NCI-H69 (cell line): ENCODE measurements around the gene IL16.
"Not testable (repeated sequence)": the region's sequence is repeated elsewhere in the genome, so short reads cannot be mapped to it uniquely, and the experiment has no call there.

Source experiments
- DNase-seq: peaks from one replicate; lab custom pipeline; 2025; lab: John Stamatoyannopoulos, UW

IL16 gene

DNA sequence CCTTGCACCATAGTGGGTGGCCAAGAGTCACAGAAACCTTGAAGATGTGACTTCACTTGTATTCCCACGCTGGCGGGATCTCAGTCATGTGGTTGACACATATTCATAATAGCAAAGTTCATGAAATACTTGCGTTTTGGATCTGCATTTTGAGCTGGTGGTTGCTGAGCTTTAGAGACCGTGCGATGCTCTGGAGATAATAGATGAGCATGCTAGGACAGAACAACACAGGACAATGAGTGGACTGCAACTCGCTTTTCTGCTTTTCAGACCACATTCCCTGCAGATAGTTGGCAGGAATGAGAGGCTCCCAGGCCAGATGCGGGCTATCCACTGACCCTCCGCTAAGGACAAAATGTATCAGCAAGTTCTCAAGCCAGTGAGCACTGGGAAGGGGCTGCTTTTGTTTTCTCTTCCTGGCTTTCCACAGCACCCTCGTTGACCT is 141.1 kb downstream of the IL16 start:
- no peak for DNase-seq

DNA sequence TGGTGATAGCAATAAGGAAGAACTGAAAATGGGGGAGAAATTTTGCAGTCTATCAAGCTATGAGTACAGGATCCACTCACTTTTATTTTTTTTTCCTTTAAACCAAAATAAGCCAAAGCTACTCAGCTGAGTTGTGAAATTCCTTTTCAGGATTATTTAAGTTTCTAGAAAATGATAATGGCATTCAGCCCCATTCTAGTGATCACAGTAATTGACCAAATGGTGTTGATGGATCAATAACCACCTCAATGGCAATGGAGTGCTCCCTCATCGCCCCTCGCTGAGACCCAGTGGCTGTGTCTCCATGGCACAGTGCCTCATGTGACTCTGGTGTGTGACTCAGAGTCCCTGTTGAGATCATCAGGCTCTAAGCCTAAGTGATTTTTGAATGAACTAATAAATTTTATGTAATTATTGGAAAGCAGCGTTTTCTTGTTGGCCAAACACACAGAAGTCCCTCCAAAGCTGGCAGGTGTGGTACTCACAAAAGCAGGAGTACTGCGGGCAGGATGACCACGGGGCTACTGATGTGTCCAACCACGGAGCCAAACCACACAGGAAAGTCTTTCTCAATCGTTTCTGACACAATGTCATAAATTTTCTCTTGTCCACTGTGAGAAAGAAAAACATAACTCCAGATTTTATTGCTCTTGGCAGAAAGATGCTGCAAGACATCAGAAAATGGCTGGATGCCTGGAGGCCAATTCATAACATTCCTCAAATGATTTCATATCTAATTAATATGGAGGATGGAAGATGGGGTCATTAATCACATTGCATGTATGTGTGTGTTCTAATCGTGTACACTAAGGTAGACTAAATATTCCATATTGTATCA is 141.7 kb downstream of the IL16 start:
- no peak for DNase-seq

DNA sequence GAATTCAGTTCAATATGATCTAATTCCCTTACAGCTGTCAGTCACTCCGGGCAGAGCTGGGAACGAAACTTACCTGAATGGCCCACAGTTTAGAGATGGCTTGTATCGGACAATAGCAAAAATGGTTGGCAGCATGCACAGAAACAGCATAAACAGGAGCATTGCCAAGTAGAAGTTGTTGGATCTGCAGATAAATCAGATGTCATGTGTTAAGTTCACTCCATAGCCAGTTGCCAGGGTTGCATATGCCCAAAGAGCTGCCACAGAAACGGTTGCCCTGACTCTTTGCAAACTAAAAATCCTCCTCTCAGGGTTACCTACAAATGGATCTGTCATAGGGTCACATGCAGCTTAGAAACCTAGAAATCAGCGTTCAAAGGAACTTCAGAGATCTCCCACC is 142.6 kb downstream of the IL16 start:
- no peak for DNase-seq

DNA sequence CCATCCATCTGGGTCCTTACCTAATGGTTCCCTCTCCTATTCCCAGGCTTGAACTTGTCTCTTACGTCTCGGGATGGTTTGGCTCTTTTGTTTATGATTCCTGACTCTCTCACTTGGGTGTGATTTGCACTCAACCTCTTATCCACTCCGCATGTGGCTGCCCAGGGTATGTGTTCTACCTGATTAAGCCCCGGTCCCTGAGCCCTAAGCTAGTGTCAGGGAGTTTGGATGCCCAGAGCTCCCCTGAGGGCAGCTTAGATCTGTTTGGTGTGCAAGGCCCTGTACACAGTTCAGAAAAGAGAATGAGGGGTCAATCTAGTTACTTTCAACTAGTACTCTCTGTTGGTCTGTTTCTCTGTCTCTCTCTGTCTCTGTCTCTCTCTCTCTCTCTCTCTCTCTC is 143.2 kb downstream of the IL16 start:
- DNase-seq = no peak

DNA sequence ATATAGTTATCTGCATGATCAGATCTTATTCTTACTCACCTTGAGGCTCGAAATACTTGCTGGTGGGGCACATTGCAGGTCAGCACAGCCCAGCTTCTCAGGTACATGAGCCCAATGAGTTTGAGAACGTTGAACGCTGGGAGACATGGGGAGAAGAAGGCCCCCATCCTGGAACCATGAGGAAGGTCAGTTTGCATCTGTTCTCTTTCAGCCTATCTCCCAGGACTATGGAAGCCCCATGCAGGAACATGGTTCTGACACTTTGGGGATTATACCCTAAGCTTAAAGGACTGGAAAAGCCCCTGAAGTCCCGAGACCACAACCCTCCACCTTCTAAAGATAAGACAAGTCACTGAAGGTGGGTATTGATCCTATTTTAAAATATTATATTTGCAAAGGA is 144.7 kb downstream of the IL16 start:
- DNase-seq = no peak

DNA sequence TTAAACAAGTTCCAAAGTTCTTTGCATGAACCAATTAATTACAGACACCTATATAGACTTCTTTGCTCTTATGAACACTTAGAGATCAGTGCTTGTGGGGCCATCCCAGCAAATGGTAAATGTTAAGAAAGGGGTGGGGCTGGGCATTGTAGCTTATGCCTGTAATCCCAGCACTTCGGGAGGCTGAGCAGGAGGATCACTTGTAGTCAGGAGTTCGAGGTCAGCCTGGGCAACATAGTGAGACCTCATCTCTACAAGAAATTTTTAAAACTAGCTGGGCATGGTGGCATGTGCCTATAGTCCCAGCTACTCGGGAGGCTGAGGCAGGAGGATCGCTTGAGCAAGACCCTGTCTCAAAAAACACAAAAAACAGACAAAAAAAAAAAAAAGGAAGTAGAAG is 146.7 kb downstream of the IL16 start:
- no peak for DNase-seq

DNA sequence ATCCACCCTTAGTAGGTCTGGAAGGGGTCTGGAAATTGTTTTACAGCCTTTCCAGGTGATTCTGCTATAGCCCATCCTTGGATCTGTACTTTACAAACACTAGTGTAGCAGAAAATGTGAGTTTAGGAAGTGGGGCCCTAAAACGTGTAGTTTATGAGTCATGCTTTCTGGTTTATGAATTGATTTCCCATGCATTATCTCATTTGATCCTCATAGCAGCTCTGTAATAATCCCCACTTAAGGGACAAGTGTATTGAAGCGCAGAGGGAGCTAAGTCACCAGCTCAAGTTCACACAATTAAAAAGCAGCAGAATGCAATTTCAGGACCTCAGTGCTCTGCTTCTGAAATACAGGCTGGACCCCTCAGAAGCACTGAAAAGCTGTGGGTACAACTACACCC is 149.9 kb downstream of the IL16 start:
- DNase-seq = no peak

DNA sequence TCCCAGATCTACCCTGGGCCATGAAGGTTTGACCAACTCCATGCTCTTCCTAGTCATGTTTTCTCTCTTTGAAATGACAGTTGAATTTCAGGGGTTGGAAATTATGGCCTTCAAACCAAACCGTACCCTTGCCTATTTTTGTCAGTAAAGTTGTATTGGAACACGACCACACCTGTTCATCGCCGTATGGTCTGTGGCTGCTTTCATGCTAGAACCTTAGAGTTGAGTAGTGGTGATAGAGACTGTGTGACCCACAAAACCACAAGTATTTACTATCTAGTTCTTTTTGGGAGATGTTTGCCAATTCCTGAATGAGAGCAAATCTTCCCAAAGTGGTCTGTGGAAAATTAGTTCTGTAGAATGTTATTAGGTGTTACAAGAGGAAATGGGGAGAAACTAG is 151.2 kb downstream of the IL16 start:
- no peak for DNase-seq

DNA sequence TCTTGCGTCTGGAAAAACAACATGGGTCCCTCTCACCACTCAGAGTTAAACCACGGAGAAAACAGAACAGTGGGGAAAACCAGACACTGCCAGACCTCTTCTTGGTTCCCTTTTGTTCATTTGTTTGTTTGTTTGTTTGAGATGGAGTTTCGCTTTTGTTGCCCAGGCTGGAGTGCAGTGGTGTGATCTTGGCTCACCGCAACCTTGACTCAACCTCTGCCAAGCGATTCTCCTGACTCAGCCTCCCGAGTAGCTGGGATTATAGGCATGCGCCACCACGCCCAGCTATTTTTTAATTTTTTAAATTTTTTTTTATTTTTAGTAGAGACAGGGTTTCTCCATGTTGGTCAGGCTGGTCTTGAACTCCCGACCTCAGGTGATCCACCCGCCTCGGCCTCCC is 152.0 kb downstream of the IL16 start:
- not testable (repeated sequence) for DNase-seq

DNA sequence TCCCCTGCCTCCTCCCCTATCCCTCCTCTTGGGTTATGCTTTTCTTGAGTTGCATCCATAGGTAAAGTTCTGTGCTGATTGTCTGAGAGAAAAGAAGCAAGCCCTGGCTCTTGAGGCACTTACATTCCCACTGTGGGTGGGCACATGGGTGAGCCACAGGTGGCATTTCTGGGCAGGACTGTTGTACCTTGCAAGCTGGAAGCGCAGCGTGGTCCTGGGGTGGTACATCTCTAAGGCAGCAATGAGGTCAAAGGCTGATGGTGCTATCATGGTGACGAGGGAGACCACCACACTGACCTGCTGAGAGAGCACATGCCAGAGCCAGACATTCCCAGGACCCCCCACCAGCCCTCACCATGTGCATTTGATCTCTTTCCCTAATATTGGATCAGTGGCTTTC is 152.6 kb downstream of the IL16 start:
- DNase-seq = no peak

DNA sequence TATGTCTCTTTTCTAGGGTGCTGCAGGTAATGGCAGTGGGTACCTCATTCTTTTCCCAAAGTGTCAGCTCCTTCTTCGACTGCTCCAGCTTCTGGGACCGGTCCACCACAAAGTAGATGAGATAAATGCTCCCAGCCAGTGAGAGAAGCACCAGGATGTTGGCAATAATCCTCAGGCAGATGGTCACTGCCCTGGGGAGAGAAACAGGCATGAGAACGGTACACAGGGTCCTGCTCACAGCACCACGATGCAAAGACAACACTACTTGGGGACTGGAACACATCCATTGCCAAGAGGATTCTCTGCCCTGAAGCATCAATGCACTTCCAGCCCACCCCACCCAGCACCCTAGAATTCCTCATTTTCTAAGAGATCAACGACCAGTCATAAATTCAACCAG is 155.0 kb downstream of the IL16 start:
- no peak for DNase-seq

DNA sequence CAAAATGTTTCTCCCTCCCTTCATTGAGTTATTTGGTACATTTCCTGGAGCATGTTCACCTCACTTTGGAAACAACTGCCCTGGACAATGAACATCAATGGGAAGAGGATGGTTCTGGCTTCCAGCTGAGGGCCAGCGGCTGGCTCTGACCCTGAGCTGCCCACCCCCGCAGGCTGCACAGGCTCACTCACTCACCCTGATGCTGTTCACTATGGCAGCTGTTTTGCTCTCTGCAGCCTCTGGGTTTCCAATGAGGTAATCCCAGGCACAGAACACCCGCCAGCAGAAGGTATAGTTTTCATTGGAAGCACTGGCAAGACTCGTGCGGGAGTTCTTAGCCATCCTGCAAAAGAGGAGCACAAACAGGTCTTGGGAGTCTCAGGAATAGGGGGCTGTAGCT is 159.6 kb downstream of the IL16 start:
- DNase-seq = no peak

DNA sequence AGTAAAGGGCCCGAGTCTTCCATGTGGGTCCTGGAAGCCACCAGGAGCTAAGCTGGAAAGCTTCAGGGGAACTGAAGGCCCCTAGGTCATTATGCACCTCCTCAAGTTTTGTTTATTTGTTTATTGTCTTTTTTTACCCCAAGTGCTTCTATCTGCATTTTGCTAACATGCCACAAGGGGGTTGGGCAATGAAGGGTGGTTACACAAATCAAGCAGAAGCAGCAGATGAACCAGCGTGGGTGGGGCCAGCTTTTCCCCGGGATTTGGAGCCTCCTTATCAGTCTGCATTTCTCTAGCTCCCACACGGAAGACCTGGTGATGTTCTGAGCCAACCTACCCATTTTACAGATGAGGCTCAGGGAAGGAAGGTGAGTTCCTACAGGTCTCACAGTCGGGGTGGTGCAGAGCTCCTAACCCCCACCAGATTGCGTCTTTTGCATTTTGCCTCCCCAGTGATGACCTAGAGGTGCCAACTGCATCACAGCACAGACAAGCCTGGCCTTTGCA is 160.6 kb downstream of the IL16 start:
- no peak for DNase-seq

DNA sequence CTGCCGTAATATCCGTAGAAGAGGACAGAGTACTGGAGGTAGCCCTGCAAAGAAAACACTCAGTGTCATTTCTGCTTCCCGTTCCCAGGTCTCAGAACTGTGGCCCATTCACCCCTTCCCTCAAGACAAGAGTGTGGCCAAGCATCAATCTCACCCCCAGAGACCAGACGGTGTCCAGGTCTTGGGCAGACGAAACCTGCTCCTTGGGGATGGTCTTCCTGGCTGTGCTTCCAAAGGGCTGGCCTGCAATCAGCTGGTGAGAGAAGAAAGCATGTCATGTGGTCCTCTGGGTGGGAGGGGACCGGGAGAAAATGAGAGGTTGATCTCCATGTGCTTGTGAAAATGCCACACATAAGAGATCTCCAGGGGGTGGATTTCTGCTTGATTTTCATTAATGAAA is 161.6 kb downstream of the IL16 start:
- DNase-seq = no peak

DNA sequence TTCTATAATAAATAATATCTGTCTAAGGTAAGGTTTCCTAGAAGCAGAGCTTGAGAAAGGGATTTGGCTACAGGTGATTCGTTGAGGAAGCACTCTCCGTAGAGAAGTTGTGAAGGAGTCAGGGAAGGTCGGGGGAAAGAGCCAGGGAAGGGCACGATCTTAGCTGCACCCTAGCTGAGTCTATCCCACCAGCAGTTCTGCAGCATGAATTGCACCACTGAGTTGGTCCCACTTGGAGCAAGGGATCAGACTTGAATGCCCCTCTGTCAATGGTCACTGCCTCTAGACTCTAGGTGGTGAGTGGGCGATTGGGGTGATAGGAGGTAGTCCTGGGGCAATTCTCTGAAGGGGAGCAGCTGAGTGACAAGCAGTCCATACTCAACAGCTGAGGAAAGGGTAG is 163.8 kb downstream of the IL16 start:
- no peak for DNase-seq

DNA sequence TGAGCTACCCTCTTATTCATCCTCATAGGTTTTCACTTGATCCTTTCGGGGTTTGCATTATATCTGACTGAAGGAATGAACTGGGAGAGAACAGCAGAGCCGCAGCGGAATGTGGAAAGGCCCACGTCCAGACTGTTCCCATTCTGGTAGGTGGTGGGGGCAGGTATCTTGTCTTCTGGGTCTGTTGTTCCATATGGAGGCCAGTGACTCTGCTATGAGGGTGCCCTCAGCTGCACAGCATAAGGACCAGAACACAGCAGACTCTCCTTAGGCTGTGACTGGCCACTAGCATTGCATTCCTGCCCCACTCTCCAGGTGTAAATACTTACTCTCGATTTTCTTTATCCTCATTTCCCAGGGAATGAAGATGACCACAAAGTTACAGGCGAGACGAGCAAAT is 165.2 kb downstream of the IL16 start:
- no peak for DNase-seq

DNA sequence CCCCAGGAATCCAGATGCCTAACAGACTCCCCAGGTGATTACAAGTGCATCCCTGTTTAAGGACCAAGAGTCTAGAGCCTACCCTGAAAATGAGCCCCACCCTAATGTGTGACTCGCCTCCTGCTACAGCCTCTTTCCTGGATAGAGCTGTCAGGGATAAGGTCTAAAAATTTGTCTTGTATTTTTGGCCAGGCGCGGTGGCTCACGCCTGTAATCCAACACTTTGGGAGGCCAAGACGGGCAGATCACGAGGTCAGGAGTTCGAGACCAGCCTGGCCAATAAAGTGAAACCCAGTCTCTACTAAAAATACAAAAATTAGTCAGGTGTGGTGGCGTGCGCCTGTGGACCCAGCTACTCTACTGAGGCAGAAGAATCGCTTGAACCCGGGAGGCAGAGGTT is 166.1 kb downstream of the IL16 start:
- DNase-seq = no peak

DNA sequence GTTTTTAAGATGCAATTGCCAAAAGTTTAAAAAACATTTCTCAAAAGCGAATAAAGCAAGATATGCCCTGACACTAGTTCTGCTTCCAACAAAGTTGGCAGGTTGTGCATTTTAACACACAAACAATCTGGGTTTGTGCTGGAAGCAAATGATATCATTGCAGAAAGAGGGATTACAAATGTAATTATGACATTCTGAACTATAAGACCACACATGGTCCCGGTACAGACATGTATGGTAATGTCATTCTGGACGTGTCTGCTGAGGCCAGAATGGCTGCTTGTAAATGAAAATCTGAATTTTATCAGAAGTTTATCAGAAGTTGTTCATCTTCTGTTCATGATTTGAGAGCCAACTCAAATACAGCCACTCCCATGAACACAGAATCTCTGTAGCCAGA is 166.6 kb downstream of the IL16 start:
- DNase-seq = no peak
